ENCODE measurements around the gene TNMD. TPM values are rescaled to one million over a fixed set of nuclear protein-coding genes. Genes with fewer than 3 reads are reported as not detected.

Gene TNMD
- total RNA-seq, 1 experiment from 2014 or later: not detected

GRCh38 chrX:100609591-100609990 is 24.9 kb downstream of the TNMD start:
- intact Hi-C loops (cut with micrococcal nuclease; ENCODE audit: unreplicated experiment): loop anchor here (1.0 kb wide), 2 partner anchors 97 to 162 kb away; no protein-coding TSS in a partner anchor
- H3K4me3 Mint-ChIP-seq (ENCODE audit: unreplicated experiment): no peak overlapping the region
- no peaks in the 10 kb centered on the region for H3K9me3 Mint-ChIP-seq (ENCODE audit: unreplicated experiment)
- CTCF ChIA-PET: interaction anchor here (0.9 to 1.4 kb wide), 6 partner anchors 39 to 199 kb away, joined by 3 to 9 read pairs (median 5); partner anchors contain the start of gene PCDH19
- POLR2A ChIA-PET: no interaction called here
- no peak overlapping the region for H3K27ac Mint-ChIP-seq (ENCODE audit: unreplicated experiment)
- TF ChIP-seq CTCF (IDR thresholded peaks at IDR 0.05; ENCODE audit: insufficient read depth in 1 of 2, low read depth in 1 of 2, low read length in 1 of 2, severe bottlenecking in 1 of 2, unreplicated experiment in 1 of 2): no peak
- H3K4me1 ChIP-seq: no peaks in the 10 kb centered on the region
- no peak for DNase-seq
- BruUV-seq (replicated peaks): no TSS peak
- H3K4me1 Mint-ChIP-seq (ENCODE audit: low read depth, unreplicated experiment): no peaks in the 10 kb centered on the region
- H3K4me3 ChIP-seq (ENCODE audit: low read depth, low read length): no peak overlapping the region
- no peaks in the 10 kb centered on the region for H3K27me3 ChIP-seq (replicated peaks; ENCODE audit: control insufficient read depth, insufficient read depth, low read length)
- no peaks in the 10 kb centered on the region for H3K36me3 Mint-ChIP-seq (ENCODE audit: insufficient read depth, unreplicated experiment)
- H3K27me3 Mint-ChIP-seq (ENCODE audit: insufficient read depth, unreplicated experiment): no peaks in the 10 kb centered on the region
- no peaks in the 10 kb centered on the region for H3K9me3 ChIP-seq
- no peaks in the 10 kb centered on the region for H3K36me3 ChIP-seq (ENCODE audit: control insufficient read depth, insufficient read depth, low read length)

- intact Hi-C loops (cut with micrococcal nuclease; ENCODE audit: unreplicated experiment): no loop called here
- Histone ChIP-seq H3K4me1 (0 out of 2 replicates have a peak, but pooled peaks cover 7% of the 10 kb centered on the region), H3K36me3 (ENCODE audit: control insufficient read depth, insufficient read depth, low read length) (no peaks in the 10 kb centered on the region), H3K4me3 (ENCODE audit: low read depth, low read length) (no peak overlapping the region), H3K27me3 (replicated peaks; ENCODE audit: control insufficient read depth, insufficient read depth, low read length) (no peaks in the 10 kb centered on the region), H3K9me3 (no peaks in the 10 kb centered on the region)
- DNase-seq: no peak
- Mint-ChIP-seq H3K36me3 (ENCODE audit: insufficient read depth, unreplicated experiment) (no peaks in the 10 kb centered on the region), H3K4me3 (ENCODE audit: unreplicated experiment) (no peak overlapping the region), H3K9me3 (ENCODE audit: unreplicated experiment) (peaks cover 9% of the 10 kb centered on the region), H3K27ac (ENCODE audit: unreplicated experiment) (no peak overlapping the region), H3K4me1 (ENCODE audit: low read depth, unreplicated experiment) (no peaks in the 10 kb centered on the region), H3K27me3 (ENCODE audit: insufficient read depth, unreplicated experiment) (no peaks in the 10 kb centered on the region)
- no TSS peak for BruUV-seq (replicated peaks)
- TF ChIP-seq CTCF (IDR thresholded peaks at IDR 0.05; ENCODE audit: insufficient read depth in 1 of 2, low read depth in 1 of 2, low read length in 1 of 2, severe bottlenecking in 1 of 2, unreplicated experiment in 1 of 2): no peak
- ChIA-PET POLR2A (no interaction called here), CTCF (no interaction called here)
These were observed 27.2 kb downstream of the TNMD start for GRCh38 chrX:100611951-100612350.

- Mint-ChIP-seq H3K27ac (ENCODE audit: unreplicated experiment) (peak overlapping the region; percentile 64), H3K9me3 (ENCODE audit: unreplicated experiment) (peaks cover 9% of the 10 kb centered on the region)
- H3K36me3 ChIP-seq (ENCODE audit: control insufficient read depth, insufficient read depth, low read length): no peaks in the 10 kb centered on the region
These were observed 30.3 kb downstream of the TNMD start for GRCh38 chrX:100615005-100615404.

More at GRCh38 chrX:100615005-100615404, 30.3 kb downstream of the TNMD start:
- Mint-ChIP-seq H3K4me3 (ENCODE audit: unreplicated experiment) (no peak overlapping the region), H3K36me3 (ENCODE audit: insufficient read depth, unreplicated experiment) (no peaks in the 10 kb centered on the region), H3K4me1 (ENCODE audit: low read depth, unreplicated experiment) (no peaks in the 10 kb centered on the region), H3K27me3 (ENCODE audit: insufficient read depth, unreplicated experiment) (no peaks in the 10 kb centered on the region)
- Histone ChIP-seq H3K4me3 (ENCODE audit: low read depth, low read length) (no peak overlapping the region), H3K9me3 (no peaks in the 10 kb centered on the region), H3K27me3 (replicated peaks; ENCODE audit: control insufficient read depth, insufficient read depth, low read length) (no peaks in the 10 kb centered on the region), H3K4me1 (0 out of 2 replicates have a peak, but pooled peaks cover 7% of the 10 kb centered on the region)
- ChIA-PET POLR2A (interaction anchor here (0.6 to 1.1 kb wide), 2 partner anchors 21 to 34 kb away, joined by 4 to 13 read pairs; partner anchors contain the start of gene TSPAN6), CTCF (interaction anchor here (0.5 to 1.5 kb wide), 11 partner anchors 12 to 167 kb away, joined by 3 to 17 read pairs (median 5); partner anchors contain the start of gene TSPAN6)
- intact Hi-C loops (cut with micrococcal nuclease; ENCODE audit: unreplicated experiment): loop anchor here (1.0 kb wide), 2 partner anchors 21 to 34 kb away; partner anchors contain the start of gene TSPAN6
- peak; percentile 22 to 59 for TF ChIP-seq CTCF (IDR thresholded peaks at IDR 0.05; ENCODE audit: insufficient read depth in 1 of 2, low read depth in 1 of 2, low read length in 1 of 2, severe bottlenecking in 1 of 2, unreplicated experiment in 1 of 2)
- peak; percentile 38 to 55 for DNase-seq
- BruUV-seq (replicated peaks): no TSS peak
